SK-N-SH (cell line): ENCODE data around the gene TEX19. TPM values are rescaled to one million over a fixed set of nuclear protein-coding genes. Genes with fewer than 3 reads are reported as not detected.
"Not testable (repeated sequence)": the region's sequence is repeated elsewhere in the genome, so short reads cannot be mapped to it uniquely, and the experiment has no call there.

Experiments
- CTCF ChIA-PET: fragments of 300-600, 350-600 bp; formaldehyde crosslinking; extraction: SDS; loops from one replicate; lab custom pipeline; 2021; lab: Yijun Ruan, JAX
- POLR2A ChIA-PET: fragments of 350-600 bp; sonication (Branson Sonifier 250); formaldehyde crosslinking; extraction: SDS; loops from one replicate; lab custom pipeline; 2020; ENCODE audit warnings: antibody characterized with exemption, inconsistent platforms; lab: Yijun Ruan, JAX
- DNase-seq: peaks from one replicate; pipeline ENCODE4 v3.0.0; 2012
- H2AFZ ChIP-seq: fragments of 200-600 bp; sonication (generic); 2 replicates; pipeline ENCODE4 v1.8.1; 2016; ENCODE audit warnings: antibody characterized with exemption, mild to moderate bottlenecking, low read depth
- H3F3A ChIP-seq: fragments of 200-600 bp; sonication (generic); replicated peaks from 2 replicates; pipeline ENCODE3; 2016; ENCODE audit warnings: antibody characterized with exemption, mild to moderate bottlenecking; ENCODE audit not compliant: insufficient read depth
- H3K27ac ChIP-seq, 2 experiments: fragments of 200-500 bp in 1 of 2; fragments of 200-600 bp in 1 of 2; sonication (Bioruptor generic) in 1 of 2; sonication (generic), shearing (Covaris generic) in 1 of 2; 2 replicates each; pipeline versions ENCODE4 v1.5.1 to v1.6.1; 2014 to 2016; ENCODE audit warnings: low read depth in 2 of 2, inconsistent platforms in 1 of 2, low read length in 1 of 2, mild to moderate bottlenecking in 1 of 2, mixed read lengths in 1 of 2
- H3K27me3 ChIP-seq: fragments of 200-600 bp; sonication (generic), shearing (Covaris generic); 2 replicates; pipeline ENCODE4 v1.6.1; 2016; ENCODE audit warnings: mixed run types; ENCODE audit not compliant: insufficient read depth
- H3K36me3 ChIP-seq, 2 experiments: fragments of 200-500 bp in 1 of 2; fragments of 200-600 bp in 1 of 2; sonication (Bioruptor generic) in 1 of 2; sonication (generic) in 1 of 2; replicated peaks in 1 of 2; 2 replicates each; pipeline versions ENCODE3 to v1.5.1; 2014 to 2016; ENCODE audit warnings: low read length in 1 of 2, mild to moderate bottlenecking in 1 of 2; ENCODE audit not compliant: insufficient read depth in 2 of 2, control insufficient read depth in 1 of 2
- H3K4me1 ChIP-seq, 2 experiments: fragments of 200-500 bp in 1 of 2; fragments of 200-600 bp in 1 of 2; sonication (Bioruptor generic) in 1 of 2; sonication (generic), shearing (Covaris generic) in 1 of 2; 2 replicates each; pipeline versions ENCODE4 v1.5.1 to v1.6.1; 2014 to 2016; ENCODE audit warnings: low read depth in 1 of 2, low read length in 1 of 2, mixed run types in 1 of 2; ENCODE audit not compliant: insufficient read depth in 2 of 2, control insufficient read depth in 1 of 2
- H3K4me2 ChIP-seq: fragments of 200-600 bp; sonication (generic), shearing (Covaris generic); 2 replicates; pipeline ENCODE4 v1.6.1; 2017; ENCODE audit warnings: mixed run types
- H3K4me3 ChIP-seq, 2 experiments: fragments of 200-500 bp in 1 of 2; fragments of 200-600 bp in 1 of 2; sonication (Bioruptor generic) in 1 of 2; sonication (generic), shearing (Covaris generic) in 1 of 2; 2 replicates each; pipeline versions ENCODE4 v1.5.1 to v1.8.1; 2014 to 2016; ENCODE audit warnings: low read depth in 2 of 2, inconsistent platforms in 1 of 2, low read length in 1 of 2, mild to moderate bottlenecking in 1 of 2, mixed read lengths in 1 of 2, moderate library complexity in 1 of 2
- H3K79me2 ChIP-seq: fragments of 200-600 bp; sonication (generic); 2 replicates; pipeline ENCODE4 v1.8.1; 2017; ENCODE audit warnings: mild to moderate bottlenecking; ENCODE audit not compliant: insufficient read depth
- H3K9ac ChIP-seq: fragments of 200-600 bp; sonication (generic); 2 replicates; pipeline ENCODE4 v1.6.1; 2017; ENCODE audit warnings: mixed run types
- H3K9me2 ChIP-seq: fragments of 200-600 bp; sonication (generic); 2 replicates; pipeline ENCODE4 v1.6.1; 2017; ENCODE audit warnings: mixed run types
- H3K9me3 ChIP-seq: fragments of 200-600 bp; sonication (generic); 2 replicates; pipeline ENCODE4 v1.6.1; 2017; ENCODE audit warnings: mixed run types, mild to moderate bottlenecking, moderate library complexity
- H4K20me1 ChIP-seq: fragments of 200-600 bp; sonication (generic); 2 replicates; pipeline ENCODE4 v1.6.1; 2017; ENCODE audit warnings: mild to moderate bottlenecking, mixed run types; ENCODE audit not compliant: insufficient read depth
- EP300 ChIP-seq, 2 experiments: IDR thresholded peaks; 2 replicates each; pipeline versions ENCODE4 v1.4.0 to v1.6.1; 2012; ENCODE audit warnings: borderline replicate concordance in 1 of 2, low read depth in 1 of 2, low read length in 1 of 2
- FOXJ3 ChIP-seq: sonication (generic); formaldehyde crosslinking; IDR thresholded peaks from 2 replicates; pipeline ENCODE4 v1.5.1; 2020; ENCODE audit warnings: mild to moderate bottlenecking, missing genetic modification reagents
- FOXM1 ChIP-seq: IDR thresholded peaks from 2 replicates; pipeline ENCODE4 v1.4.0; 2012; ENCODE audit warnings: low read depth, mild to moderate bottlenecking
- GABPA ChIP-seq: IDR thresholded peaks from 2 replicates; pipeline ENCODE4 v1.4.0; 2012; ENCODE audit warnings: low read depth, mild to moderate bottlenecking
- JUND ChIP-seq: IDR thresholded peaks from 2 replicates; pipeline ENCODE4 v1.4.0; 2012
- MAX ChIP-seq: IDR thresholded peaks from 2 replicates; pipeline ENCODE4 v1.4.0; 2012; ENCODE audit warnings: low read depth
- MXI1 ChIP-seq: IDR thresholded peaks from 2 replicates; pipeline ENCODE4 v1.6.1; 2012; ENCODE audit warnings: mild to moderate bottlenecking, low read depth, low read length, improper control_type of control experiment
- PBX3 ChIP-seq: IDR thresholded peaks from 2 replicates; pipeline ENCODE4; 2012
- RAD21 ChIP-seq: IDR thresholded peaks from 2 replicates; pipeline ENCODE4 v1.6.1; 2012; ENCODE audit warnings: mild to moderate bottlenecking, low read length
- RFX5 ChIP-seq: IDR thresholded peaks from 2 replicates; pipeline ENCODE4 v1.6.1; 2012; ENCODE audit warnings: mild to moderate bottlenecking, improper control_type of control experiment, low read length
- USF2 ChIP-seq: fragments of 150-350 bp; IDR thresholded peaks from 2 replicates; pipeline ENCODE4 v1.6.1; 2017; ENCODE audit warnings: antibody characterized with exemption, low read length, low read depth, borderline replicate concordance
- ZBTB33 ChIP-seq: IDR thresholded peaks from 2 replicates; pipeline ENCODE4 v1.4.0; 2012; ENCODE audit warnings: low read depth, borderline replicate concordance
- WGBS: methylation state at CpG from one replicate; pipeline ENCODE4 v1.1.6; 2017; ENCODE audit warnings: low lambda C conversion rate; 5-methylcytosine and 5-hydroxymethylcytosine counted together
- polyA plus RNA-seq, 3 experiments: library from polyadenylated mRNA; depleted of rRNA; stranded (reverse); fragments of >200 nt; gene quantifications; 2 replicates each; pipeline ENCODE4 v1.2.3, GENCODE V29; 2012

TEX19 gene
- polyA plus RNA-seq, 1 of the 3 experiments (the other 2 are of a cell fraction), result 0.10 TPM

GRCh38 chr17:82378741-82379021, 19.6 kb downstream of the TEX19 start (continued):
- TF ChIP-seq GABPA (no peak), ZBTB33 (no peak), JUND (no peak), FOXJ3 (no peak), MAX (no peak), FOXM1 (no peak)

- peaks cover 5% of the 10 kb centered on the region for H3F3A ChIP-seq
- H2AFZ ChIP-seq, result peak overlapping the region; percentile 14; the same call in 1 of the 2 replicates
- DNase-seq, result no peak
- H3K4me1 ChIP-seq, result peaks cover 6 to 47% of the 10 kb centered on the region in 2 experiments; a peak in 2 of 4 replicates
- H3K9ac ChIP-seq, result no peak overlapping the region
- no peak for TF ChIP-seq RFX5
- TF ChIP-seq PBX3, result no peak
- no peak for TF ChIP-seq RAD21
- no peak for TF ChIP-seq USF2
- no peak for TF ChIP-seq EP300 (IDR thresholded peaks at IDR 0.05; ENCODE audit: borderline replicate concordance in 1 of 2, low read depth in 1 of 2, low read length in 1 of 2)
- peak; percentile 31; the same call in 1 of the 2 replicates for TF ChIP-seq MXI1
- ChIA-PET CTCF (interaction anchor here (1.0 to 1.5 kb wide), 3 partner anchors 13 to 146 kb away, joined by 3 read pairs; no protein-coding TSS in a partner anchor), POLR2A (interaction anchor here (0.8 to 1.7 kb wide), 2 partner anchors 51 kb away, joined by 3 read pairs; no protein-coding TSS in a partner anchor)
- 0 out of 2 replicates have a peak, but pooled peaks cover 6% of the 10 kb centered on the region for H4K20me1 ChIP-seq
- H3K27me3 ChIP-seq, result peaks cover 41% of the 10 kb centered on the region
- H3K4me3 ChIP-seq, result peak overlapping the region; percentile 29 to 49; a peak in 3 of 4 replicates
- WGBS, result 14% methylated on average over 23 of the region's 23 CpGs
- no peaks in the 10 kb centered on the region for H3K36me3 ChIP-seq
- H3K79me2 ChIP-seq, result no peaks in the 10 kb centered on the region
- H3K9me2 ChIP-seq, result no peaks in the 10 kb centered on the region
- no peak overlapping the region for H3K27ac ChIP-seq
- H3K9me3 ChIP-seq, result no peaks in the 10 kb centered on the region
- H3K4me2 ChIP-seq, result peak overlapping the region; percentile 66
Observed at GRCh38 chr17:82380860-82381702, 22.0 kb downstream of the TEX19 start.

GRCh38 chr17:82381703-82382009, 22.6 kb downstream of the TEX19 start:
- CTCF ChIA-PET, result interaction anchor here (1.0 to 2.2 kb wide), 4 partner anchors 13 to 146 kb away, joined by 3 to 9 read pairs (median 3); no protein-coding TSS in a partner anchor

GRCh38 chr17:82382220-82382932, 23.3 kb downstream of the TEX19 start:
- not testable (repeated sequence) for H3F3A ChIP-seq, H3K36me3 ChIP-seq, H3K27ac ChIP-seq, H2AFZ ChIP-seq, DNase-seq, H3K9ac ChIP-seq, H3K9me3 ChIP-seq, H3K4me3 ChIP-seq, H3K4me2 ChIP-seq, H3K79me2 ChIP-seq, H4K20me1 ChIP-seq, H3K9me2 ChIP-seq
- CTCF ChIA-PET, result interaction anchor here (1.1 to 2.6 kb wide), 5 partner anchors 17 to 64 kb away, joined by 3 to 9 read pairs (median 5); no protein-coding TSS in a partner anchor
- peaks cover 33% of the 10 kb centered on the region for H3K27me3 ChIP-seq
- 86% methylated on average over 21 of the region's 21 CpGs for WGBS
- POLR2A ChIA-PET, result interaction anchor here (0.8 kb wide), 1 partner anchor 50 kb away, joined by 3 read pairs; no protein-coding TSS in a partner anchor
- H3K4me1 ChIP-seq, result peaks cover 6 to 59% of the 10 kb centered on the region in 2 experiments; a peak in 2 of 4 replicates

More at GRCh38 chr17:82381703-82382009, 22.6 kb downstream of the TEX19 start:
- H3F3A ChIP-seq, H3K4me3 ChIP-seq, H3K9me2 ChIP-seq, H3K79me2 ChIP-seq, H3K9me3 ChIP-seq, H3K9ac ChIP-seq, H4K20me1 ChIP-seq, H2AFZ ChIP-seq, H3K36me3 ChIP-seq, DNase-seq, H3K27ac ChIP-seq: not testable (repeated sequence)
- H3K4me2 ChIP-seq, result 0 out of 2 replicates have a peak overlapping the region, but pooled peaks have one; percentile 66
- peaks cover 6 to 52% of the 10 kb centered on the region in 2 experiments; a peak in 2 of 4 replicates for H3K4me1 ChIP-seq
- POLR2A ChIA-PET, result interaction anchor here (0.8 kb wide), 1 partner anchor 51 kb away, joined by 3 read pairs; no protein-coding TSS in a partner anchor
- WGBS, result 65% methylated on average over 10 of the region's 10 CpGs
- peaks cover 35% of the 10 kb centered on the region for H3K27me3 ChIP-seq
